MCF 10A (cell line): Measurements from ENCODE around the gene TBC1D22B. TPM values are rescaled to one million over a fixed set of nuclear protein-coding genes. Genes with fewer than 3 reads are reported as not detected.

Source experiments
- BruUV-seq: library from RNA; stranded (reverse); fragments of 400-500 nt; replicated peaks from 2 replicates; lab custom pipeline; 2021; lab: Mats Ljungman, UMichigan
- CTCF ChIA-PET: fragments of 300-600 bp; sonication (Branson Sonifier 250); formaldehyde crosslinking; extraction: SDS; loops from one replicate; lab custom pipeline; 2021; ENCODE audit warnings: antibody characterized with exemption, inconsistent platforms; lab: Yijun Ruan, JAX
- POLR2A ChIA-PET: fragments of 300-600, 350-650 bp; sonication (Branson Sonifier 250); formaldehyde crosslinking; extraction: SDS; loops from one replicate; lab custom pipeline; 2020; ENCODE audit warnings: antibody characterized with exemption, inconsistent platforms; lab: Yijun Ruan, JAX
- DNase-seq: peaks from one replicate; pipeline ENCODE4 v3.0.0-alpha.2; 2018; ENCODE audit not compliant: unreplicated experiment
- H3K27ac Mint-ChIP-seq: one replicate; pipeline ENCODE4 v1.8.0; 2022; ENCODE audit warnings: mild to moderate bottlenecking, low read depth, mixed read lengths; ENCODE audit not compliant: unreplicated experiment
- H3K27me3 Mint-ChIP-seq: one replicate; pipeline ENCODE4 v1.8.0; 2022; ENCODE audit warnings: mixed read lengths; ENCODE audit not compliant: insufficient read depth, unreplicated experiment
- H3K36me3 Mint-ChIP-seq: one replicate; pipeline ENCODE4 v1.8.0; 2022; ENCODE audit warnings: mild to moderate bottlenecking, moderate library complexity, mixed read lengths; ENCODE audit not compliant: insufficient read depth, unreplicated experiment
- H3K4me1 Mint-ChIP-seq: one replicate; pipeline ENCODE4 v1.8.0; 2022; ENCODE audit warnings: mixed read lengths; ENCODE audit not compliant: insufficient read depth, unreplicated experiment
- H3K4me3 Mint-ChIP-seq: one replicate; pipeline ENCODE4 v1.8.0; 2022; ENCODE audit warnings: mild to moderate bottlenecking, moderate library complexity, mixed read lengths; ENCODE audit not compliant: unreplicated experiment
- H3K9me3 Mint-ChIP-seq: one replicate; pipeline ENCODE4 v1.8.0; 2022; ENCODE audit warnings: mixed read lengths; ENCODE audit not compliant: unreplicated experiment
- CTCF ChIP-seq: fragments of 200-600 bp; IDR thresholded peaks from one replicate; pipeline ENCODE4 v1.8.0; 2022; ENCODE audit warnings: antibody characterized with exemption, mild to moderate bottlenecking; ENCODE audit not compliant: unreplicated experiment
- intact Hi-C: fragments of 100-400 bp; cut with micrococcal nuclease; formaldehyde crosslinking; loops from 2 replicates; pipeline ENCODE4 v1.14.1; 2022
- total RNA-seq: library from RNA; stranded (reverse); gene quantifications from 2 replicates; pipeline ENCODE4 v1.2.3, GENCODE V29; 2022

Gene TBC1D22B
- total RNA-seq, 1 experiment from 2014 or later, result 12.9 TPM

- peaks cover 74% of the 10 kb centered on the region for H3K36me3 Mint-ChIP-seq
- TF ChIP-seq CTCF, result no peak
- POLR2A ChIA-PET, result no interaction called here
- intact Hi-C loops, result no loop called here
- CTCF ChIA-PET, result interaction anchor here (0.7 kb wide), 1 partner anchor 242 kb away, joined by 3 read pairs; no protein-coding TSS in a partner anchor
- H3K4me3 Mint-ChIP-seq, result no peak overlapping the region
- no peaks in the 10 kb centered on the region for H3K9me3 Mint-ChIP-seq
- DNase-seq, result no peak
- H3K27me3 Mint-ChIP-seq, result no peaks in the 10 kb centered on the region
- no TSS peak for BruUV-seq
- H3K4me1 Mint-ChIP-seq, result peaks cover 6% of the 10 kb centered on the region
- H3K27ac Mint-ChIP-seq, result no peak overlapping the region
These were observed 26.1 kb downstream of the TBC1D22B start for GRCh38 chr6:37283671-37284151.

GRCh38 chr6:37284781-37285180 lies 27.2 kb downstream of the TBC1D22B start:
- H3K9me3 Mint-ChIP-seq, result no peaks in the 10 kb centered on the region
- ChIA-PET POLR2A (no interaction called here), CTCF (no interaction called here)
- H3K4me1 Mint-ChIP-seq, result peaks cover 2% of the 10 kb centered on the region
- no peak for DNase-seq
- H3K27ac Mint-ChIP-seq, result no peak overlapping the region
- no TSS peak for BruUV-seq
- intact Hi-C loops, result no loop called here
- H3K36me3 Mint-ChIP-seq, result peaks cover 79% of the 10 kb centered on the region
- no peaks in the 10 kb centered on the region for H3K27me3 Mint-ChIP-seq
- no peak for TF ChIP-seq CTCF
- no peak overlapping the region for H3K4me3 Mint-ChIP-seq

GRCh38 chr6:37285861-37286311 lies 28.3 kb downstream of the TBC1D22B start:
- no peak for TF ChIP-seq CTCF
- Mint-ChIP-seq H3K4me1 (no peaks in the 10 kb centered on the region), H3K9me3 (no peaks in the 10 kb centered on the region), H3K27ac (no peak overlapping the region), H3K27me3 (no peaks in the 10 kb centered on the region), H3K36me3 (peaks cover 83% of the 10 kb centered on the region), H3K4me3 (no peak overlapping the region)
- intact Hi-C loops, result no loop called here
- no TSS peak for BruUV-seq
- DNase-seq, result no peak
- CTCF ChIA-PET, result no interaction called here
- POLR2A ChIA-PET, result interaction anchor here (1.0 to 1.1 kb wide), 2 partner anchors 21 to 28 kb away, joined by 3 read pairs; partner anchors contain the start of gene TBC1D22B

- ChIA-PET POLR2A (no interaction called here), CTCF (interaction anchor here (0.7 to 1.0 kb wide), 2 partner anchors 8 to 15 kb away, joined by 3 read pairs; no protein-coding TSS in a partner anchor)
- H3K27me3 Mint-ChIP-seq, result no peaks in the 10 kb centered on the region
- no peaks in the 10 kb centered on the region for H3K4me1 Mint-ChIP-seq
- H3K4me3 Mint-ChIP-seq, result no peak overlapping the region
- peaks cover 89% of the 10 kb centered on the region for H3K36me3 Mint-ChIP-seq
- intact Hi-C loops, result no loop called here
- no peak for DNase-seq
- H3K9me3 Mint-ChIP-seq, result no peaks in the 10 kb centered on the region
- TF ChIP-seq CTCF, result no peak
- BruUV-seq, result no TSS peak
- H3K27ac Mint-ChIP-seq, result no peak overlapping the region
These were observed 30.1 kb downstream of the TBC1D22B start for GRCh38 chr6:37287519-37288157.
